ENCODE data around the gene PKN1. TPM values are rescaled to one million over a fixed set of nuclear protein-coding genes. Genes with fewer than 3 reads are reported as not detected.

Gene PKN1
- total and polyA plus RNA-seq, 9 of the 15 experiments (the other 6 are each of a cell fraction or from before 2014, with no cell fraction given), result 0.30 to 228 (median 77.5) TPM

- TF ChIP-seq, protein P1, sequence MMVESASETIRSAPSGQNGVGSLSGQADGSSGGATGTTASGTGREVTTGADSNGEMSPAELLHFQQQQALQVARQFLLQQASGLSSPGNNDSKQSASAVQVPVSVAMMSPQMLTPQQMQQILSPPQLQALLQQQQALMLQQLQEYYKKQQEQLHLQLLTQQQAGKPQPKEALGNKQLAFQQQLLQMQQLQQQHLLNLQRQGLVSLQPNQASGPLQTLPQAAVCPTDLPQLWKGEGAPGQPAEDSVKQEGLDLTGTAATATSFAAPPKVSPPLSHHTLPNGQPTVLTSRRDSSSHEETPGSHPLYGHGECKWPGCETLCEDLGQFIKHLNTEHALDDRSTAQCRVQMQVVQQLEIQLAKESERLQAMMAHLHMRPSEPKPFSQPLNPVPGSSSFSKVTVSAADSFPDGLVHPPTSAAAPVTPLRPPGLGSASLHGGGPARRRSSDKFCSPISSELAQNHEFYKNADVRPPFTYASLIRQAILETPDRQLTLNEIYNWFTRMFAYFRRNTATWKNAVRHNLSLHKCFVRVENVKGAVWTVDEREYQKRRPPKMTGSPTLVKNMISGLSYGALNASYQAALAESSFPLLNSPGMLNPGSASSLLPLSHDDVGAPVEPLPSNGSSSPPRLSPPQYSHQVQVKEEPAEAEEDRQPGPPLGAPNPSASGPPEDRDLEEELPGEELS (CRISPR knock-in tag; IDR thresholded peaks at IDR 0.05; ENCODE audit: borderline replicate concordance), result 0 out of 2 replicates have a peak, but pooled peaks have one; percentile 46
- TF ChIP-seq RNF2 (IDR thresholded peaks at IDR 0.05), result 0 out of 2 replicates have a peak, but pooled peaks have one; percentile 46
- peak; percentile 52; the same call in 1 of the 2 replicates for TF ChIP-seq POLR2AphosphoS5 (IDR thresholded peaks at IDR 0.05; ENCODE audit: control insufficient read depth, insufficient read depth, low read depth, low read length)
- no peak for TF ChIP-seq ZNF655 (CRISPR knock-in tag; IDR thresholded peaks at IDR 0.05)
- peak; percentile 99 for TF ChIP-seq SP1 (CRISPR knock-in tag; IDR thresholded peaks at IDR 0.05)
- peak; percentile 78 for TF ChIP-seq GABPB1 (CRISPR knock-in tag; IDR thresholded peaks at IDR 0.05)
- TF ChIP-seq GMEB1 (CRISPR knock-in tag; IDR thresholded peaks at IDR 0.05), result peak; percentile 69
- no peak for TF ChIP-seq KAT2B (IDR thresholded peaks at IDR 0.05; ENCODE audit: low read depth, low read length)
- 0 out of 2 replicates have a peak, but pooled peaks have one; percentile 11 for TF ChIP-seq RBM14 (IDR thresholded peaks at IDR 0.05; ENCODE audit: borderline replicate concordance, insufficient read depth, low read depth, low read length)
- peak; percentile 76; the same call in 1 of the 2 replicates for TF ChIP-seq HDGF (IDR thresholded peaks at IDR 0.05)
- TF ChIP-seq MAX (CRISPR knock-in tag; IDR thresholded peaks at IDR 0.05), result peak; percentile 85
- TF ChIP-seq, protein P2, sequence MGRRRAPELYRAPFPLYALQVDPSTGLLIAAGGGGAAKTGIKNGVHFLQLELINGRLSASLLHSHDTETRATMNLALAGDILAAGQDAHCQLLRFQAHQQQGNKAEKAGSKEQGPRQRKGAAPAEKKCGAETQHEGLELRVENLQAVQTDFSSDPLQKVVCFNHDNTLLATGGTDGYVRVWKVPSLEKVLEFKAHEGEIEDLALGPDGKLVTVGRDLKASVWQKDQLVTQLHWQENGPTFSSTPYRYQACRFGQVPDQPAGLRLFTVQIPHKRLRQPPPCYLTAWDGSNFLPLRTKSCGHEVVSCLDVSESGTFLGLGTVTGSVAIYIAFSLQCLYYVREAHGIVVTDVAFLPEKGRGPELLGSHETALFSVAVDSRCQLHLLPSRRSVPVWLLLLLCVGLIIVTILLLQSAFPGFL (CRISPR knock-in tag; IDR thresholded peaks at IDR 0.05), result no peak
- TF ChIP-seq KLF16 (IDR thresholded peaks at IDR 0.05), result peak; percentile 24; the same call in 1 of the 2 replicates
- TF ChIP-seq ZNF830 (CRISPR knock-in tag; IDR thresholded peaks at IDR 0.05), result no peak
- 0 out of 2 replicates have a peak, but pooled peaks have one; percentile 26 for TF ChIP-seq TCF3 (CRISPR knock-in tag; IDR thresholded peaks at IDR 0.05)
- TF ChIP-seq SPI1 (IDR thresholded peaks at IDR 0.05; ENCODE audit: borderline replicate concordance, low read depth, low read length), result no peak
- TF ChIP-seq HNRNPH1 (optimal IDR thresholded peaks at IDR 0.05; ENCODE audit: low read depth, low read length), result no peak
- TF ChIP-seq ZNF384 (IDR thresholded peaks at IDR 0.05; ENCODE audit: low read depth, low read length), result peak; percentile 22; the same call in 1 of the 2 replicates
- TF ChIP-seq FUS (optimal IDR thresholded peaks at IDR 0.05; ENCODE audit: low read depth, low read length), result peak; percentile 58
Observed at GRCh38 chr19:14405758-14406644, 27.1 kb upstream of the PKN1 start (continued).
